ENCODE measurements around the gene TNN. TPM values are rescaled to one million over a fixed set of nuclear protein-coding genes. Genes with fewer than 3 reads are reported as not detected.

TNN gene
- total and polyA plus RNA-seq, 11 donors: 0.03 to 0.59 (median 0.12) TPM; not detected in 3

DNA sequence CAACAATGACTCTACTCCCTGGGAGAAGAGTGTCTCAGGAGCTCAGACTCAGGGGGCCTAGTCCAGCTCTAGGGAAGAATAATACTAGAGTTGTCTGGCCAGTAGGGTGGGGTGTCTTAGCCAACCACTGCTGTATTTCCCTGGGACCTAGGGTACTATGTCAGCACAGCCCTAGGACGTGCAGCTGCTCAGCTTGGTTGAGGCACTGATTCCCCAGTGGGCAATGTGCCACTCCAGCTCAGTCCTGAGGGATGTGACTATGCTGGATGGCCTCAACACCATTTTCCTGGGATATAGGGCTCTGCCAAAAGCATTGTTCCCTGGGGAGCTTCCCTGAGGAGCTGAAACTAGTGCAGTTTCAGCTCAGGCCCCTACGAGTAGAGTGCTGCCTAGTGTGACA, 47.4 kb downstream of the TNN start:
- Histone ChIP-seq H3K27me3 (no peaks in the 10 kb centered on the region), H3K27ac (no peak overlapping the region), H3K9me3 (peaks cover 0 to 24% (median 17%) of the 10 kb centered on the region in 12 donors), H3K4me3 (no peak overlapping the region), H3K4me1 (no peaks in the 10 kb centered on the region), H3K36me3 (no peaks in the 10 kb centered on the region)
- TF ChIP-seq POLR2A (IDR thresholded peaks at IDR 0.05): no peak
- TF ChIP-seq, protein P1, sequence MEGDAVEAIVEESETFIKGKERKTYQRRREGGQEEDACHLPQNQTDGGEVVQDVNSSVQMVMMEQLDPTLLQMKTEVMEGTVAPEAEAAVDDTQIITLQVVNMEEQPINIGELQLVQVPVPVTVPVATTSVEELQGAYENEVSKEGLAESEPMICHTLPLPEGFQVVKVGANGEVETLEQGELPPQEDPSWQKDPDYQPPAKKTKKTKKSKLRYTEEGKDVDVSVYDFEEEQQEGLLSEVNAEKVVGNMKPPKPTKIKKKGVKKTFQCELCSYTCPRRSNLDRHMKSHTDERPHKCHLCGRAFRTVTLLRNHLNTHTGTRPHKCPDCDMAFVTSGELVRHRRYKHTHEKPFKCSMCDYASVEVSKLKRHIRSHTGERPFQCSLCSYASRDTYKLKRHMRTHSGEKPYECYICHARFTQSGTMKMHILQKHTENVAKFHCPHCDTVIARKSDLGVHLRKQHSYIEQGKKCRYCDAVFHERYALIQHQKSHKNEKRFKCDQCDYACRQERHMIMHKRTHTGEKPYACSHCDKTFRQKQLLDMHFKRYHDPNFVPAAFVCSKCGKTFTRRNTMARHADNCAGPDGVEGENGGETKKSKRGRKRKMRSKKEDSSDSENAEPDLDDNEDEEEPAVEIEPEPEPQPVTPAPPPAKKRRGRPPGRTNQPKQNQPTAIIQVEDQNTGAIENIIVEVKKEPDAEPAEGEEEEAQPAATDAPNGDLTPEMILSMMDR (IDR thresholded peaks at IDR 0.05): no peak
- no peak for DNase-seq
- 56 to 70% (median 67%) methylated on average over 1 to 2 of the region's 2 CpGs for WGBS, 4 donors
- ATAC-seq: no peak
- intact Hi-C loops (cut with DNase I): no loop called here

- DNase-seq: no peak
- intact Hi-C loops (cut with DNase I): no loop called here
- 87 to 100% (median 89%) methylated on average over 1 of the region's 1 CpG for WGBS, 4 donors
- Histone ChIP-seq H3K27ac (no peak overlapping the region), H3K27me3 (no peaks in the 10 kb centered on the region), H3K4me1 (no peaks in the 10 kb centered on the region), H3K9me3 (peaks cover 0 to 24% (median 17%) of the 10 kb centered on the region in 12 donors), H3K4me3 (no peak overlapping the region), H3K36me3 (no peaks in the 10 kb centered on the region)
- no peak for TF ChIP-seq POLR2A (IDR thresholded peaks at IDR 0.05)
- TF ChIP-seq, protein P1 (IDR thresholded peaks at IDR 0.05): no peak
- ATAC-seq: no peak
These were observed 48.7 kb downstream of the TNN start for GRCh38 chr1:175116210-175116798.

GRCh38 chr1:175116903-175117302, 49.3 kb downstream of the TNN start:
- Histone ChIP-seq H3K36me3 (no peaks in the 10 kb centered on the region), H3K4me1 (no peaks in the 10 kb centered on the region), H3K27ac (no peak overlapping the region), H3K27me3 (no peaks in the 10 kb centered on the region), H3K9me3 (peaks cover 0 to 24% (median 17%) of the 10 kb centered on the region in 12 donors), H3K4me3 (no peak overlapping the region)
- intact Hi-C loops (cut with DNase I): no loop called here
- 76 to 81% (median 77%) methylated on average over 11 of the region's 11 CpGs for WGBS, 4 donors
- TF ChIP-seq, protein P1 (IDR thresholded peaks at IDR 0.05): no peak
- TF ChIP-seq POLR2A (IDR thresholded peaks at IDR 0.05): no peak
- ATAC-seq (no peak), DNase-seq (no peak)

- H3K4me1 ChIP-seq: no peaks in the 10 kb centered on the region
- DNase-seq: no peak
- ATAC-seq: no peak
- no peaks in the 10 kb centered on the region for H3K27me3 ChIP-seq
- no peaks in the 10 kb centered on the region for H3K36me3 ChIP-seq
- H3K27ac ChIP-seq: no peak overlapping the region
- H3K9me3 ChIP-seq: peaks cover 0 to 10% (median 7%) of the 10 kb centered on the region in 12 donors
- TF ChIP-seq, protein P1 (IDR thresholded peaks at IDR 0.05): no peak
- no peak for TF ChIP-seq POLR2A (IDR thresholded peaks at IDR 0.05)
- WGBS, 4 donors: 86 to 91% (median 88%) methylated on average over 13 of the region's 13 CpGs
- intact Hi-C loops (cut with DNase I): no loop called here
- H3K4me3 ChIP-seq: no peak overlapping the region
These were observed 51.0 kb downstream of the TNN start for GRCh38 chr1:175118375-175119367.

Measured in heart left ventricle (tissue), 16 donors.